Endothelial cell of umbilical vein (primary cell): ENCODE measurements around the gene RPL18. TPM values are rescaled to one million over a fixed set of nuclear protein-coding genes. Genes with fewer than 3 reads are reported as not detected.

Source experiments
- Bru-seq: library from RNA; stranded (reverse); fragments of 400-500 nt; gene quantifications from one replicate; lab custom pipeline; 2021; lab: Mats Ljungman, UMichigan
- BruChase-seq, 2 experiments: library from RNA; stranded (reverse); fragments of 400-500 nt; gene quantifications; one replicate each; lab custom pipeline; 2021; lab: Mats Ljungman, UMichigan
- BruUV-seq: library from RNA; stranded (reverse); fragments of 400-500 nt; replicated peaks from 2 replicates; lab custom pipeline; 2021; lab: Mats Ljungman, UMichigan
- CTCF ChIA-PET: fragments of 300-600, 350-600 bp; sonication (Branson Sonifier 250); formaldehyde crosslinking; loops from one replicate; lab custom pipeline; 2021; ENCODE audit warnings: antibody characterized with exemption, inconsistent platforms; lab: Charles Lee
- POLR2A ChIA-PET: fragments of 300-600, 350-600 bp; sonication (Branson Sonifier 250); formaldehyde crosslinking; loops from one replicate; lab custom pipeline; 2021; ENCODE audit warnings: antibody characterized with exemption, inconsistent platforms; lab: Charles Lee
- DNase-seq: peaks from one replicate; pipeline ENCODE4 v3.0.0-alpha.2; 2011; ENCODE audit warnings: low read depth, low spot score
- FAIRE-seq: peaks from 2 replicates; lab custom pipeline; 2011; peaks lifted over from hg19 to GRCh38; lab: Jason Lieb, UNC
- H2AFZ ChIP-seq: 2 replicates; pipeline ENCODE4 v1.6.0; 2012; ENCODE audit warnings: low read depth, low read length, control low read depth, inconsistent platforms
- H3K27ac ChIP-seq: 2 replicates; pipeline ENCODE4 v1.5.1; 2011; ENCODE audit warnings: low read depth, mild to moderate bottlenecking, control low read depth, low read length, moderate library complexity; ENCODE audit not compliant: insufficient read depth
- H3K27me3 ChIP-seq, 2 experiments: 2 replicates each; pipeline versions ENCODE4 v1.6.0 to v1.6.1; 2011; ENCODE audit warnings: low read length in 2 of 2, mixed read lengths in 1 of 2; ENCODE audit not compliant: control insufficient read depth in 2 of 2, insufficient read depth in 2 of 2
- H3K36me3 ChIP-seq, 2 experiments: 2 replicates in 1 of 2; 3 replicates in 1 of 2; pipeline ENCODE4 v1.5.1; 2011; ENCODE audit warnings: low read length in 2 of 2, mild to moderate bottlenecking in 1 of 2, moderate library complexity in 1 of 2; ENCODE audit not compliant: control insufficient read depth in 2 of 2, insufficient read depth in 2 of 2; ENCODE audit errors: extremely low read depth in 1 of 2
- H3K4me1 ChIP-seq: 3 replicates; pipeline ENCODE4 v1.5.1; 2011; ENCODE audit warnings: mild to moderate bottlenecking, low read length; ENCODE audit not compliant: control insufficient read depth, insufficient read depth; ENCODE audit errors: extremely low read depth
- H3K4me2 ChIP-seq: 2 replicates; pipeline ENCODE4 v1.6.1; 2011; ENCODE audit warnings: low read length, control low read depth, mixed read lengths; ENCODE audit not compliant: insufficient read depth
- H3K4me3 ChIP-seq, 3 experiments: fragments of 200-600 bp in 1 of 3; sonication (generic), shearing (Covaris generic) in 1 of 3; replicated peaks in 1 of 3; 2 replicates each; pipeline ENCODE4 v1.5.1; 2011 to 2016; ENCODE audit warnings: control low read depth in 3 of 3, low read length in 3 of 3, mild to moderate bottlenecking in 2 of 3, inconsistent platforms in 1 of 3, low read depth in 1 of 3, moderate library complexity in 1 of 3; ENCODE audit not compliant: insufficient read depth in 1 of 3
- H3K79me2 ChIP-seq: 2 replicates; pipeline ENCODE4 v1.6.0; 2012; ENCODE audit warnings: low read length, inconsistent platforms; ENCODE audit not compliant: control insufficient read depth, insufficient read depth
- H3K9ac ChIP-seq: replicated peaks from 2 replicates; pipeline ENCODE3; 2011; ENCODE audit warnings: low read length, control low read depth; ENCODE audit not compliant: insufficient read depth; ENCODE audit errors: extremely low read depth
- H3K9me1 ChIP-seq: replicated peaks from 3 replicates; pipeline ENCODE4 v1.6.0; 2011; ENCODE audit warnings: mild to moderate bottlenecking, low read length; ENCODE audit not compliant: control insufficient read depth, insufficient read depth; ENCODE audit errors: extremely low read depth
- H3K9me3 ChIP-seq: replicated peaks from 2 replicates; pipeline ENCODE4 v1.5.1; 2012; ENCODE audit warnings: low read length, inconsistent platforms; ENCODE audit not compliant: control insufficient read depth, insufficient read depth
- H4K20me1 ChIP-seq: replicated peaks from 2 replicates; pipeline ENCODE3; 2011; ENCODE audit warnings: mild to moderate bottlenecking, low read length; ENCODE audit not compliant: control insufficient read depth, insufficient read depth; ENCODE audit errors: extremely low read depth
- EZH2 ChIP-seq: IDR thresholded peaks from 2 replicates; pipeline ENCODE4 v1.6.1; 2012; ENCODE audit warnings: borderline replicate concordance, low read depth, mild to moderate bottlenecking, moderate library complexity, low read length, inconsistent platforms; ENCODE audit not compliant: severe bottlenecking
- FOS ChIP-seq: IDR thresholded peaks from 2 replicates; pipeline ENCODE4 v1.6.1; 2011; ENCODE audit warnings: mild to moderate bottlenecking, low read length, moderate library complexity, borderline replicate concordance; ENCODE audit not compliant: insufficient read depth
- GATA2 ChIP-seq: IDR thresholded peaks from 2 replicates; pipeline ENCODE4 v1.7.0; 2011; ENCODE audit warnings: low read depth, mild to moderate bottlenecking, moderate library complexity, mixed read lengths, low read length; ENCODE audit not compliant: insufficient read length, insufficient read depth
- JUN ChIP-seq: IDR thresholded peaks from 2 replicates; pipeline ENCODE4 v1.6.1; 2011; ENCODE audit warnings: borderline replicate concordance, low read depth; ENCODE audit not compliant: insufficient read length, insufficient read depth
- MYC ChIP-seq: IDR thresholded peaks from one replicate; pipeline ENCODE4 v1.6.1; 2011; ENCODE audit warnings: mild to moderate bottlenecking, low read depth, low read length
- POLR2A ChIP-seq: IDR thresholded peaks from 2 replicates; pipeline ENCODE4 v1.6.1; 2012; ENCODE audit warnings: low read depth, mild to moderate bottlenecking, control low read depth, low read length
- POLR2AphosphoS5 ChIP-seq: IDR thresholded peaks from 2 replicates; pipeline ENCODE4 v1.6.1; 2012; ENCODE audit warnings: low read depth, mild to moderate bottlenecking, control low read depth, low read length, moderate library complexity; ENCODE audit not compliant: insufficient read depth
- dilution Hi-C: fragments of 300-500 bp; cut with MboI; formaldehyde crosslinking; loops from one replicate; pipeline ENCODE4 v1.15.0; 2019; ENCODE audit warnings: low sequenced_read_pairs; ENCODE audit not compliant: extremely low pct_ligation_motif_present
- intact Hi-C: fragments of 100-400 bp; cut with micrococcal nuclease; formaldehyde crosslinking; loops from one replicate; pipeline ENCODE4 v1.10.0; 2022
- long read RNA-seq: library from polyadenylated mRNA; stranded (forward); transcript quantifications from one replicate; pipeline ENCODE4 v2.0.0, GENCODE V29; 2021
- polyA minus RNA-seq, 3 experiments: library from RNA; depleted of rRNA, polyadenylated mRNA; stranded (reverse); fragments of >200 nt; gene quantifications; 1 replicate in 1 of 3; 2 replicates in 2 of 3; pipeline ENCODE4 v1.2.3, GENCODE V29; 2011
- polyA plus RNA-seq, 4 experiments: library from polyadenylated mRNA; depleted of rRNA in 3 of 4; stranded (reverse) in 3 of 4; unstranded in 1 of 4; fragments of >200 nt; gene quantifications; 2 replicates each; pipeline versions ENCODE4 v1.2.1 to v1.2.3, GENCODE V29; 2011 to 2012; ENCODE audit warnings: missing spikeins in 1 of 4
- total RNA-seq: library from RNA; stranded (reverse); gene quantifications from 2 replicates; pipeline ENCODE4 v1.2.3, GENCODE V29; 2021
- TF ChIP-seq, protein P1 (sequence below): IDR thresholded peaks from 2 replicates; pipeline ENCODE4 v1.6.1; 2011; ENCODE audit not compliant: insufficient read depth, insufficient read length
- TF ChIP-seq, protein P2 (sequence below), 2 donors: IDR thresholded peaks; 1 replicate in 1 of 2; 2 replicates in 1 of 2; pipeline ENCODE4 v1.5.1; 2011; ENCODE audit warnings: low read length in 2 of 2, mild to moderate bottlenecking in 2 of 2, moderate library complexity in 2 of 2, control low read depth in 1 of 2, inconsistent platforms in 1 of 2, low read depth in 1 of 2; ENCODE audit not compliant: insufficient read depth in 1 of 2; ENCODE audit errors: extremely low read depth in 1 of 2

Gene RPL18
- total RNA-seq (1,402 and 1,407 TPM in 2 replicates), polyA plus RNA-seq (2,154 and 2,376 TPM in 2 replicates), polyA minus RNA-seq (547 and 582 TPM in 2 replicates), Bru-seq, nascent RNA (percentile 96 among the genes with signal in this experiment), BruChase-seq, experiment 1, labeled RNA remaining after a 6-hour chase (percentile 99 among the genes with signal in this experiment), BruChase-seq, experiment 2, labeled RNA remaining after a 2-hour chase (percentile 97 among the genes with signal in this experiment)
- polyA plus RNA-seq (2011; cell fraction: cytosol; rRNA removed) = 1,380 and 1,833 TPM in 2 replicates
- polyA plus RNA-seq (2011; cell fraction: nucleus; rRNA removed) = 597 and 638 TPM in 2 replicates
- 1,901 and 3,069 TPM in 2 replicates for polyA plus RNA-seq (2012)
- 814 TPM for polyA minus RNA-seq (2011; cell fraction: cytosol; rRNA and poly(A)+ RNA removed)
- polyA minus RNA-seq (2011; cell fraction: nucleus; rRNA and poly(A)+ RNA removed) = 103 and 151 TPM in 2 replicates
- long read RNA-seq, transcript RPL18-203 (1 exons, 3,844 nt) = minor isoform, 5 of 947 reads
- long read RNA-seq, transcript RPL18-208 (7 exons, 1,004 nt) = major isoform, 671 of 947 reads
- long read RNA-seq, transcript RPL18-201 (6 exons, 612 nt) = minor isoform, 204 of 947 reads
- long read RNA-seq, partial matches to known transcripts = 48 of 947 reads
- long read RNA-seq, other reads (novel, unspliced or antisense) = 7 of 947 reads

DNA sequence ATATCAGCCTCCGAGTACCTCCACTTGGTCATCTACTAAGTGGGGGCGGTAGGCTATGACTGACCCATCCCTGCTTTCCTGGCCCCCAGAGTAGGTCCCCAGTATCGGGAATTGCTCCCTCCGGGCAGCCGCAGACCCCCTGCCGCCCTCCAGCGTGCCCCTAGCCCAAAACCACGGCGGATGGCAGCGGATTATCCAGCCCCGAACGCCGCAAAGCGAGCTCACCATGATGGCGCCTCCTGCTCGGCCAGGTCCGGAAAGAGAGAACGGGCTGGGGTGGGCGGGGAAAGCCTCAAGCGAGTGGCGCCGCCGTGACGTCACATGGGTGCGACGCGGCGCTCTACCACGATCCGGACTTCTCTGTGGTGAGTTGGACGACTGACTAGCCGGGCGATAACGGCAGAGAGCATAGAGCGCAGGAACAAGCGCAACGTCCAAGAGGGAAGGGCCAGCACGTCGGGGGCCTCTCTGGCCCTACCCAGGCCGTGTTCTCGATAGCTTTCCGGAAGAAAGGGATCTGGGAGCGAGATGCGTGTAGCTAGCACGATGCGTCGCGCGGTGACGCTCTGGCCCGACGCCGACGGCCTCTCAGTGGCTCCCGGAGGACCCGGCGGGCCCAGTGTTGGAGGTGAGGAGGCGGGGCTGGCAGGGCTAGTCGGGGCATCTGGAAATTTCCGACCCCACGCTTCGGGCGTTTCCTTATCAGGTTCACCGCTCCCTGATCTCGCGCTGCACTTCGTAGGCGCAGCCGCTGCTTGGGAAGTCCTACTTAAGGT lies at the start of gene RPL18, which contains the start of gene SPHK2:
Gene RPL18, minus strand, starts transcription at position 263 of the 776 bp plus-strand sequence. Its CDS starts 35 bp downstream, at position 228.
Gene SPHK2, plus strand, starts transcription at position 591 of the 776 bp plus-strand sequence. CDS start 1,009 bp downstream, outside the sequence.
- peaks cover 38% of the 10 kb centered on the region for H3K79me2 ChIP-seq
- peak within 1 kb of the TSS; percentile 86 for H3K27ac ChIP-seq

More for the DNA sequence above, at the start of gene RPL18, which contains the start of gene SPHK2:
- peak within 1 kb of the TSS; percentile 81 for H2AFZ ChIP-seq
- H3K4me3 ChIP-seq = peak within 1 kb of the TSS; percentile 85 to 99 (median 96)
- intact Hi-C loops = loop anchor here (1.0 kb wide), 1 partner anchor 18 kb away; the partner anchor contains the start of gene DBP
- FAIRE-seq = peak; percentile 99
- dilution Hi-C loops = no loop called here
- DNase-seq = peak; percentile 100
- BruUV-seq = no TSS peak
- ChIA-PET CTCF (interaction anchor here (0.7 to 1.4 kb wide), 4 partner anchors 10 to 27 kb away, joined by 3 to 12 read pairs (median 4); partner anchors contain the start of gene CA11), POLR2A (interaction anchor here (0.5 to 1.6 kb wide), 13 partner anchors 10 to 374 kb away, joined by 3 to 15 read pairs (median 4); partner anchors contain the start of genes GYS1 and RUVBL2)
- no peaks in the 10 kb centered on the region for H3K27me3 ChIP-seq
- H3K9me1 ChIP-seq = no peaks in the 10 kb centered on the region
- H3K4me2 ChIP-seq = peak within 1 kb of the TSS; percentile 99
- TF ChIP-seq GATA2 (peak; percentile 23), JUN (peak; percentile 2), EZH2 (no peak), FOS (peak; percentile 18), POLR2AphosphoS5 (peak; percentile 98), MYC (peak; percentile 47), POLR2A (peak; percentile 96)
- TF ChIP-seq, protein P1, sequence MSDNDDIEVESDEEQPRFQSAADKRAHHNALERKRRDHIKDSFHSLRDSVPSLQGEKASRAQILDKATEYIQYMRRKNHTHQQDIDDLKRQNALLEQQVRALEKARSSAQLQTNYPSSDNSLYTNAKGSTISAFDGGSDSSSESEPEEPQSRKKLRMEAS = peak; percentile 59
- TF ChIP-seq, protein P2, sequence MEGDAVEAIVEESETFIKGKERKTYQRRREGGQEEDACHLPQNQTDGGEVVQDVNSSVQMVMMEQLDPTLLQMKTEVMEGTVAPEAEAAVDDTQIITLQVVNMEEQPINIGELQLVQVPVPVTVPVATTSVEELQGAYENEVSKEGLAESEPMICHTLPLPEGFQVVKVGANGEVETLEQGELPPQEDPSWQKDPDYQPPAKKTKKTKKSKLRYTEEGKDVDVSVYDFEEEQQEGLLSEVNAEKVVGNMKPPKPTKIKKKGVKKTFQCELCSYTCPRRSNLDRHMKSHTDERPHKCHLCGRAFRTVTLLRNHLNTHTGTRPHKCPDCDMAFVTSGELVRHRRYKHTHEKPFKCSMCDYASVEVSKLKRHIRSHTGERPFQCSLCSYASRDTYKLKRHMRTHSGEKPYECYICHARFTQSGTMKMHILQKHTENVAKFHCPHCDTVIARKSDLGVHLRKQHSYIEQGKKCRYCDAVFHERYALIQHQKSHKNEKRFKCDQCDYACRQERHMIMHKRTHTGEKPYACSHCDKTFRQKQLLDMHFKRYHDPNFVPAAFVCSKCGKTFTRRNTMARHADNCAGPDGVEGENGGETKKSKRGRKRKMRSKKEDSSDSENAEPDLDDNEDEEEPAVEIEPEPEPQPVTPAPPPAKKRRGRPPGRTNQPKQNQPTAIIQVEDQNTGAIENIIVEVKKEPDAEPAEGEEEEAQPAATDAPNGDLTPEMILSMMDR (IDR thresholded peaks at IDR 0.05; ENCODE audit: extremely low read depth in 1 of 2, insufficient read depth in 1 of 2, low read depth in 1 of 2, low read length in 2 of 2) = no peak
- H3K9me3 ChIP-seq = no peaks in the 10 kb centered on the region
- H4K20me1 ChIP-seq = no peaks in the 10 kb centered on the region
- H3K4me1 ChIP-seq = peaks cover 31% of the 10 kb centered on the region
- H3K36me3 ChIP-seq = peaks cover 19 to 24% of the 10 kb centered on the region in 2 experiments
- H3K9ac ChIP-seq = peak within 1 kb of the TSS; percentile 99
